Transverse colon (tissue), 3 donors: ENCODE results near the gene SIDT2.

Source experiments
- POLR2A ChIP-seq: fragments of 450-650 bp; IDR thresholded peaks from one replicate; pipeline ENCODE4 v1.6.1; 2016; ENCODE audit warnings: antibody characterized with exemption, mild to moderate bottlenecking, moderate library complexity
- TF ChIP-seq, protein P1 (sequence below), 5 experiments: fragments of 200-600 bp in 3 of 5; fragments of 450-650 bp in 2 of 5; sonication (generic) in 3 of 5; IDR thresholded peaks; 1 replicate in 2 of 5; 2 replicates in 3 of 5; pipeline ENCODE4 v1.5.1; 2016 to 2017; ENCODE audit warnings: antibody characterized with exemption in 5 of 5, inconsistent platforms in 3 of 5, mild to moderate bottlenecking in 2 of 5, moderate library complexity in 1 of 5

DNA sequence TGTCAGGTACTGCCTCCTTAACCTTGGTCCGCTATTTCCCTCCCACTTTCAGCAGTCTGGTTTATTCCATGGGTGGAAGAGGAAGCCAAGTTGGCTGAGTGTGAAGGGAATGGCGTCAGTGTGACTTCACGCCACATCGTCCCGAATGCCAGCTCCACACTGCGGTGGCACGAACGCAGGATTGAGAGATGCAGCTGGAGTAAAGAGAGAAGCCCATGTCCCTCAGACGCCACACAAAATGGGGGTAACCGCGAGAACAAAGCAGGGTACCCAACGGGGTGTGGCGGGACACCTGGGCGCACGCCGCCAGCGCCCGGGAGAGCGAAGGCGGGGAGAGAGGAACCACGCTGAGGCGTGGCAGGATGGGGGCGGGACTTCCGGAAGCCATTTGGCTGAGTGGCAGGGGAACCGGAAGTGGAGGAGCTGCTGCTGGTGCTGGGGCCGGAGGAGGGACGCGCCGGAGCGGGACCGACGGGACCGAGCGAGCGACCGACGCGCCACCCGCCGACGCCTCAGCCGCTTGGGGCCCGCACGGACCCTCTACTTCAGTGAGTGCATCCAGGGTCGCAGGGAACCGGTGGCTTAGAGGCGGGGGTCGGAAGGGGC, 34.6 kb upstream of the SIDT2 start, which contains the start of gene PAFAH1B2:
- peak; percentile 89 for TF ChIP-seq POLR2A
- TF ChIP-seq, protein P1, sequence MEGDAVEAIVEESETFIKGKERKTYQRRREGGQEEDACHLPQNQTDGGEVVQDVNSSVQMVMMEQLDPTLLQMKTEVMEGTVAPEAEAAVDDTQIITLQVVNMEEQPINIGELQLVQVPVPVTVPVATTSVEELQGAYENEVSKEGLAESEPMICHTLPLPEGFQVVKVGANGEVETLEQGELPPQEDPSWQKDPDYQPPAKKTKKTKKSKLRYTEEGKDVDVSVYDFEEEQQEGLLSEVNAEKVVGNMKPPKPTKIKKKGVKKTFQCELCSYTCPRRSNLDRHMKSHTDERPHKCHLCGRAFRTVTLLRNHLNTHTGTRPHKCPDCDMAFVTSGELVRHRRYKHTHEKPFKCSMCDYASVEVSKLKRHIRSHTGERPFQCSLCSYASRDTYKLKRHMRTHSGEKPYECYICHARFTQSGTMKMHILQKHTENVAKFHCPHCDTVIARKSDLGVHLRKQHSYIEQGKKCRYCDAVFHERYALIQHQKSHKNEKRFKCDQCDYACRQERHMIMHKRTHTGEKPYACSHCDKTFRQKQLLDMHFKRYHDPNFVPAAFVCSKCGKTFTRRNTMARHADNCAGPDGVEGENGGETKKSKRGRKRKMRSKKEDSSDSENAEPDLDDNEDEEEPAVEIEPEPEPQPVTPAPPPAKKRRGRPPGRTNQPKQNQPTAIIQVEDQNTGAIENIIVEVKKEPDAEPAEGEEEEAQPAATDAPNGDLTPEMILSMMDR (IDR thresholded peaks at IDR 0.05), result no peak
